Gastroesophageal sphincter (tissue), 4 donors: Measurements from ENCODE around the gene TPST2. TPM values are rescaled to one million over a fixed set of nuclear protein-coding genes. Genes with fewer than 3 reads are reported as not detected.

Experiments used
- ATAC-seq: fragments of 150-250 bp; one replicate; pipeline ENCODE4 v1.9.1; 2016; ENCODE audit warnings: mild to moderate bottlenecking, moderate library complexity
- H3K27ac ChIP-seq, 4 donors: fragments of 200-600 bp; sonication (generic) in 3 of 4; 1 replicate in 3 of 4; 2 replicates in 1 of 4; pipeline ENCODE4 v1.5.1; 2016 to 2019
- H3K27me3 ChIP-seq: fragments of 200-600 bp; sonication (generic); one replicate; pipeline ENCODE4 v1.5.1; 2019
- H3K36me3 ChIP-seq, 2 donors: fragments of 200-600 bp; sonication (generic); one replicate each; pipeline ENCODE4 v1.5.1; 2019; ENCODE audit warnings: control low read depth in 1 of 2
- H3K4me1 ChIP-seq, 3 donors: fragments of 200-600 bp; sonication (generic); 1 replicate in 2 of 3; 2 replicates in 1 of 3; pipeline ENCODE4 v1.5.1; 2016 to 2019; ENCODE audit warnings: control low read depth in 2 of 3
- H3K4me3 ChIP-seq, 2 donors: fragments of 200-600 bp; sonication (generic); one replicate each; pipeline ENCODE4 v1.5.1; 2019; ENCODE audit warnings: mild to moderate bottlenecking in 1 of 2, moderate library complexity in 1 of 2
- H3K9me3 ChIP-seq, 3 donors: fragments of 200-600 bp; sonication (generic); one replicate each; pipeline ENCODE4 v1.5.1; 2017 to 2019; ENCODE audit warnings: control low read depth in 2 of 3
- CTCF ChIP-seq, 4 experiments: fragments of 200-600 bp in 2 of 4; fragments of 450-650 bp in 2 of 4; sonication (generic) in 1 of 4; IDR thresholded peaks; one replicate each; pipeline ENCODE4 v1.5.1; 2017 to 2019; ENCODE audit warnings: antibody characterized with exemption in 4 of 4, mild to moderate bottlenecking in 2 of 4, moderate library complexity in 2 of 4
- EP300 ChIP-seq: sonication (generic); formaldehyde crosslinking; IDR thresholded peaks from one replicate; pipeline ENCODE4 v1.6.1; 2017; ENCODE audit warnings: antibody characterized with exemption, mild to moderate bottlenecking
- POLR2A ChIP-seq, 2 donors: fragments of 450-650 bp; IDR thresholded peaks; one replicate each; pipeline ENCODE4 v1.6.1; 2017; ENCODE audit warnings: antibody characterized with exemption in 2 of 2, mild to moderate bottlenecking in 2 of 2, moderate library complexity in 1 of 2
- POLR2AphosphoS5 ChIP-seq: sonication (generic); formaldehyde crosslinking; IDR thresholded peaks from one replicate; pipeline ENCODE4 v1.6.1; 2017; ENCODE audit warnings: antibody characterized with exemption
- WGBS, 2 donors: methylation state at CpG; one replicate each; pipeline ENCODE4 v1.1.5; 2018; ENCODE audit warnings: low coverage in 1 of 2; 5-methylcytosine and 5-hydroxymethylcytosine counted together
- total RNA-seq, 4 donors: library from RNA; depleted of rRNA; stranded (reverse); fragments of >200 nt; gene quantifications; one replicate each; pipeline ENCODE4 v1.1.0, GENCODE V29; 2016

Gene TPST2
- total RNA-seq, 4 donors from 2014 or later, result 16.8 to 27.7 (median 21.0) TPM

GRCh38 chr22:26568207-26568706, 21.7 kb downstream of the TPST2 start:
- WGBS, 2 donors, result 54 to 79% methylated on average over 6 to 11 of the region's 11 CpGs
- Histone ChIP-seq H3K4me1 (no peaks in the 10 kb centered on the region), H3K27ac (no peak overlapping the region), H3K27me3 (no peaks in the 10 kb centered on the region), H3K9me3 (no peaks in the 10 kb centered on the region), H3K36me3 (peaks cover 0 to 10% of the 10 kb centered on the region in 2 donors), H3K4me3 (no peak overlapping the region)
- no peak for ATAC-seq
- TF ChIP-seq CTCF (IDR thresholded peaks at IDR 0.05) (no peak), POLR2AphosphoS5 (no peak), EP300 (no peak), POLR2A (IDR thresholded peaks at IDR 0.05) (no peak)

GRCh38 chr22:26567610-26568009, 22.3 kb downstream of the TPST2 start:
- ATAC-seq, result no peak
- Histone ChIP-seq H3K27me3 (no peaks in the 10 kb centered on the region), H3K36me3 (peaks cover 0 to 10% of the 10 kb centered on the region in 2 donors), H3K27ac (no peak overlapping the region), H3K4me1 (no peaks in the 10 kb centered on the region), H3K9me3 (no peaks in the 10 kb centered on the region), H3K4me3 (no peak overlapping the region)
- no peak for TF ChIP-seq EP300
- no peak for TF ChIP-seq POLR2A (IDR thresholded peaks at IDR 0.05)
- no peak for TF ChIP-seq CTCF (IDR thresholded peaks at IDR 0.05)
- TF ChIP-seq POLR2AphosphoS5, result no peak
- WGBS, 2 donors, result 51 to 60% methylated on average over 2 of the region's 2 CpGs

GRCh38 chr22:26566994-26567393, 22.9 kb downstream of the TPST2 start:
- H3K36me3 ChIP-seq, result peaks cover 0 to 10% of the 10 kb centered on the region in 2 donors
- no peaks in the 10 kb centered on the region for H3K4me1 ChIP-seq
- no peak for ATAC-seq
- 100% methylated on average over 1 of the region's 3 CpGs for WGBS, 2 donors
- no peaks in the 10 kb centered on the region for H3K9me3 ChIP-seq
- H3K27me3 ChIP-seq, result no peaks in the 10 kb centered on the region
- no peak overlapping the region for H3K4me3 ChIP-seq
- TF ChIP-seq EP300 (no peak), POLR2AphosphoS5 (no peak), CTCF (IDR thresholded peaks at IDR 0.05) (no peak), POLR2A (IDR thresholded peaks at IDR 0.05) (no peak)
- H3K27ac ChIP-seq, result no peak overlapping the region

- TF ChIP-seq CTCF (IDR thresholded peaks at IDR 0.05), result no peak
- no peak for TF ChIP-seq EP300
- no peak for TF ChIP-seq POLR2A (IDR thresholded peaks at IDR 0.05)
- no peak for TF ChIP-seq POLR2AphosphoS5
- ATAC-seq, result no peak
- no peak overlapping the region for H3K27ac ChIP-seq
- H3K27me3 ChIP-seq, result no peaks in the 10 kb centered on the region
- no peaks in the 10 kb centered on the region for H3K4me1 ChIP-seq
- 81 to 88% methylated on average over 4 of the region's 8 CpGs for WGBS, 2 donors
- H3K36me3 ChIP-seq, result peaks cover 0 to 10% of the 10 kb centered on the region in 2 donors
- H3K9me3 ChIP-seq, result no peaks in the 10 kb centered on the region
- no peak overlapping the region for H3K4me3 ChIP-seq
Observed at GRCh38 chr22:26565889-26566288, 24.0 kb downstream of the TPST2 start.

- no peak for ATAC-seq
- H3K4me3 ChIP-seq, result no peak overlapping the region
- WGBS, 2 donors, result 93% methylated on average over 5 of the region's 6 CpGs; no CpG with 5 or more reads in 1 of the 2 donors
- no peak overlapping the region for H3K27ac ChIP-seq
- H3K4me1 ChIP-seq, result no peaks in the 10 kb centered on the region
- peaks cover 0 to 10% of the 10 kb centered on the region in 2 donors for H3K36me3 ChIP-seq
- H3K9me3 ChIP-seq, result no peaks in the 10 kb centered on the region
- no peaks in the 10 kb centered on the region for H3K27me3 ChIP-seq
- no peak for TF ChIP-seq POLR2AphosphoS5
- TF ChIP-seq EP300, result no peak
- TF ChIP-seq CTCF (IDR thresholded peaks at IDR 0.05), result no peak
- TF ChIP-seq POLR2A (IDR thresholded peaks at IDR 0.05), result no peak
Observed at GRCh38 chr22:26565181-26565580, 24.8 kb downstream of the TPST2 start.
